GM12874 (cell line): ENCODE measurements around the gene LAMC2.

Experiments
- TF ChIP-seq, protein P1 (sequence below): IDR thresholded peaks from 2 replicates; pipeline ENCODE4 v1.5.1; 2011; ENCODE audit warnings: low read depth, mild to moderate bottlenecking, control low read depth, low read length, moderate library complexity; ENCODE audit not compliant: insufficient read depth

Gene LAMC2

DNA sequence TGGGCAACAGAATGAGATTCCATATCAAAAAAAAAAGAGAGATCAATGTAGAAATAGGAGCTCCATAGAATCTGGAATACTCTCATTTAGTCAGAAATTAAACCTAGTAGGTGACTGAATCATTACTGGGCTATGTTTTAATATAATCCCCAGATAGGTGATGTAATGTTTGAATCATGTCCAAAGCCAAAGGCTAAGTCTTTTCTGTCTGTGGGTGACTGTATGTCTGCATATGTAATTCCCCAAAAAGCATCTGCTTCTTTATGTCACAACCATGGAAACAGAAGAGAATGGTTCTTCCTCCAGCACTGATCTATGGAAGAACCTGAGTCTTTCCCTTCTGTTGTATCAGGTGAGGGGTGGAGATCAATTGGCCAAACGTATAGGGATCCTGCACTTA, 5.8 kb downstream of the LAMC2 start:
- TF ChIP-seq, protein P1, sequence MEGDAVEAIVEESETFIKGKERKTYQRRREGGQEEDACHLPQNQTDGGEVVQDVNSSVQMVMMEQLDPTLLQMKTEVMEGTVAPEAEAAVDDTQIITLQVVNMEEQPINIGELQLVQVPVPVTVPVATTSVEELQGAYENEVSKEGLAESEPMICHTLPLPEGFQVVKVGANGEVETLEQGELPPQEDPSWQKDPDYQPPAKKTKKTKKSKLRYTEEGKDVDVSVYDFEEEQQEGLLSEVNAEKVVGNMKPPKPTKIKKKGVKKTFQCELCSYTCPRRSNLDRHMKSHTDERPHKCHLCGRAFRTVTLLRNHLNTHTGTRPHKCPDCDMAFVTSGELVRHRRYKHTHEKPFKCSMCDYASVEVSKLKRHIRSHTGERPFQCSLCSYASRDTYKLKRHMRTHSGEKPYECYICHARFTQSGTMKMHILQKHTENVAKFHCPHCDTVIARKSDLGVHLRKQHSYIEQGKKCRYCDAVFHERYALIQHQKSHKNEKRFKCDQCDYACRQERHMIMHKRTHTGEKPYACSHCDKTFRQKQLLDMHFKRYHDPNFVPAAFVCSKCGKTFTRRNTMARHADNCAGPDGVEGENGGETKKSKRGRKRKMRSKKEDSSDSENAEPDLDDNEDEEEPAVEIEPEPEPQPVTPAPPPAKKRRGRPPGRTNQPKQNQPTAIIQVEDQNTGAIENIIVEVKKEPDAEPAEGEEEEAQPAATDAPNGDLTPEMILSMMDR: no peak

DNA sequence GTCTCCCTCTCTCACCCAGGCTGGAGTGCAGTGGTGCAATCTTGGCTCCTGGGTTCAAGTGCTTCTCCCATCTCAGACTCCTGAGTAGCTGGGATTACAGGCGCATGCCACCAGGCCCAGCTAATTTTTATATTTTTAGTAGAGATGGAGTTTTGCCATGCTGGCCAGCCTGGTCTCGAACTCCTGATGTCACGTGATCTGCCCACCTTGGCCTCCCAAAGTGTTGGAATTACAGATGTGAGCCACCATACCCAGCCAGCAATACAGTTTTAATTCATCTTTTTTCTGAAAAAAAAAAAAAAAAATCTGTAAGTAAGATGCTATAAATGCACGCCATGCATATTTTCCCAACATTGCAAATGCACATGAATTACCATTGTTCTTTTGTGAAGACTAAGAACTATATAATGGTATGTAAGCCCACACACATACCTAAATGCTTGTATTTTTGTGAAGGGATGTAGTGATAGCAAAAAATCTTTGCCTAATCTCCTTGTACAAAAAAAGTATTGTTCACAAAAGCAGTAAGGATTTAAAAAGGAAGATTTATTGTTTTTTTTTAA, 8.0 kb downstream of the LAMC2 start:
- TF ChIP-seq, protein P1: no peak

DNA sequence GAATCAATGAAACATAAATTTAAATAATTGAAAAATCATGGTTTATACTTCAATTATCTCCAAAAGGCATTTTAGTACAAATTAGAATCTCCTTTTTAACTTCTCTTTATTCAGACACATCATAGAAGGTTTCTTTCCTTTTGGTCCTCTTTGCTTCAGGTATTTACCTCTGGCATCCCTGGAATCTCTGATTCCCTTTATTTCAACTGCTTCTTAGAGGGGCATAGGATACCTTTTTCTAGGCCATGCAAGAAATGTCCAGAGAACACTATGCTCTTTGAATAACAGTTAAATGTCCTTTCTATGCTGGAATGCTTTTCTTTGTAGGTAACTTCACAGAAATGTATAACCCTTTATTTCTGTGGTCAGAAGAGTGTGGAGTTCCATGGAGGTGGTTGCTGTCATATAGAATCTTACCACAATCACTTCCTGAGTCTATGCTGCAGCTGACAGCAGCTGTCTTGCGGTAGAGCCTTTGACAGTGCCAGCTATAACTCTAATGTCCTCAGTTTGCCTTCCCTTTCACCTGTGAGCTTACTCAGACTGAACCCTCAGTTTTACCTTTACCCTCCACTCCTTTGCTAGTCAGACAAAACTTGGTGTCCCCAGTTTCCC, 8.6 kb downstream of the LAMC2 start:
- TF ChIP-seq, protein P1: no peak

DNA sequence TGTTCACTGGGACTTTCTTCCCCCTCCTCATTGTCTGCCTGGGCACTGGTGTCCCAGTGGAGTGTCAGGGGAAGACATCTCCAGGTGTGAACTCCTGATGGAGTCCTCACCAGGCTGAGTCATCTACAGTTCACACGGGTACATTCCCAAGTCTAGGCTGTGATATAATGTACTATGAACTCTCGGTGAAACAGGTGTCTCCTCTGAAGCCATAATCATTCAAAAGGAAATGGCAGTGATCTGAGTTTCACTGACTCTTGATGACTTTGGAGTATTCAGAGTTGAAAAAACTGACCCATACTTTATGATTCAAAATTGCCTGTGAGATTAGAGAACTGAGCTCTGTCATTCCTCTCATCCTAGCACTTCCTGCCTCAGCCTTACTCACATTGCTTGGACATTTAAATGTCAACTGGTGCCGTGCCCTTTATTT, 9.1 kb downstream of the LAMC2 start:
- TF ChIP-seq, protein P1: no peak

DNA sequence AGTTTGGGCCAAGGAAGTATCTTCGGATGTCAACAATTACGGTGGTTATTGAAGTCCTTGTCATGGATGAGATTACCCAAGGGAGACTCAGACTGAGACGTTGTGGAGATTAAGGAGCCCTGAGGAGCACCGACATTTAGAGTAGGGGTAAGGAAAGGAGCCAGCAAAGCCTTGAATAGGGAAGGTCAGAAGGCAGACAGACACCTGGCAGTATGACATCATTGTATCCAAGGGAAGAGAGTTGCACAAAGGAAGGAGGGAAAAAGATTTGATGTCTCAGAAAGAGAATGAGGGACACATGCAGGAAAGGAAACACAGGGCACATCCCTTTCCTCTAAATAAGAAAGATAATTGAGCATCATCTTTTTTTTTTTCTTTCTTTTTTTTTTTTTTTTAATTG, 11.7 kb downstream of the LAMC2 start:
- TF ChIP-seq, protein P1: no peak

DNA sequence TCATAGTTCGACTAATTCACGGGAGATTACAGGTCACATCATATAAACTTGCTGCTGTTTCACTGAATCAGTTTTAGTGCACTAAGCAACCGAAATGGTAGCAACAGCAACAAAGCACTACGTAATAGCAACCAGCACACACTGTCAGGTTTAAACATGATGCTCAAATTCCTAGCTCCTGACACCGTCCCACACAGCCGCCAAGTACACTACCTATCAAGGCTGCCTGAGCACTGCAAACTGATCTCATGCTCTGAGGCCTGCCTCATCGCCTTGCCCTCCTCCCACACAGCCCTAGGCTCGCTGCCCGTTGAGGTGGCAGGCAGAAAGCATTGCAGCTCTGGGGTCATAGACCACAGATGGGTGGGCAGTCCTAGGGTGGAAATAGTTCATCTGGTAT, 12.4 kb downstream of the LAMC2 start:
- TF ChIP-seq, protein P1: no peak

DNA sequence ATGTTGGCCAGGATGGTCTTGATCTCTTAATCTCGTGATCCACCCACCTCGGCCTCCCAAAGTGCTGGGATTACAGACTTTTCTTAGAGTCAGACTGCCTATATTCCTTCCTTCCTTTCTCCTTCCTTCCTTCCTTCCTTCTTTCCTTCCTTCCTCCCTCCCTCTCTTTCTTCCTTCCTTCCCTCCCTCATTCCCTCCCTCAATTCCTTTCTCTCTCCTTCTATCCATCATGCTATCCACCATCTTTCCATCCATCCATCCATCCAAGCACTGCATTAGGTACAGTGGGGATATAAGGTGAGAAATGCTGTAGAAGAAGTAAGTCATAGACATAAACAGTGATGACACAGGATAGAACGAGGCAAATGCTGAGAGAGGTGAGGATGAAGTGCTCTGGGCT, 13.2 kb downstream of the LAMC2 start:
- TF ChIP-seq, protein P1: no peak
